Cardiac muscle cell (in vitro differentiated cells and primary cell): Measurements from ENCODE around the gene CYTH1. TPM values are rescaled to one million over a fixed set of nuclear protein-coding genes. Genes with fewer than 3 reads are reported as not detected.

Source experiments
- DNase-seq, 2 donors: peaks; one replicate each; pipeline versions ENCODE4 v3.0.0 to v3.0.0-alpha.2; 2010 to 2017; ENCODE audit warnings: low read depth in 1 of 2, low spot score in 1 of 2
- H3K27ac ChIP-seq: fragments of 200-600 bp; sonication (generic); 2 replicates; pipeline ENCODE4 v1.5.1; 2016
- H3K27me3 ChIP-seq: fragments of 200-600 bp; sonication (generic); 2 replicates; pipeline ENCODE4 v1.6.0; 2016; ENCODE audit warnings: control low read depth
- H3K36me3 ChIP-seq: fragments of 200-600 bp; sonication (generic); 2 replicates; pipeline ENCODE4 v1.5.1; 2016; ENCODE audit warnings: control low read depth
- H3K4me1 ChIP-seq: fragments of 200-600 bp; sonication (generic); 2 replicates; pipeline ENCODE4 v1.8.1; 2017; ENCODE audit warnings: low read depth, mild to moderate bottlenecking, mixed run types
- H3K4me3 ChIP-seq: fragments of 200-600 bp; sonication (generic); 2 replicates; pipeline ENCODE4 v1.5.1; 2016; ENCODE audit warnings: mild to moderate bottlenecking
- H3K9me3 ChIP-seq: fragments of 200-600 bp; sonication (generic); 2 replicates; pipeline ENCODE4 v1.5.1; 2017; ENCODE audit warnings: low read depth, mild to moderate bottlenecking, control low read depth
- CTCF ChIP-seq: IDR thresholded peaks from 2 replicates; pipeline ENCODE4 v1.5.1; 2012; ENCODE audit warnings: low read depth, mild to moderate bottlenecking, low read length
- polyA plus RNA-seq: library from polyadenylated mRNA; unstranded; fragments of >200 nt; fragmentation: Nextera tagmentation; extraction: Ambion mirVana; gene quantifications from 2 replicates; pipeline ENCODE4 v1.2.1, GENCODE V29; 2016
- total RNA-seq: library from RNA; depleted of rRNA; stranded (reverse); fragments of >200 nt; gene quantifications from 2 replicates; pipeline ENCODE4 v1.2.3, GENCODE V29; 2016

CYTH1 gene
- total and polyA plus RNA-seq, 2 experiments from 2014 or later = 21.9 to 39.6 TPM

GRCh38 chr17:78642707-78643106, 139.4 kb downstream of the CYTH1 start:
- Histone ChIP-seq H3K27ac (no peak overlapping the region), H3K4me1 (no peaks in the 10 kb centered on the region), H3K4me3 (no peak overlapping the region), H3K27me3 (no peaks in the 10 kb centered on the region), H3K9me3 (no peaks in the 10 kb centered on the region), H3K36me3 (no peaks in the 10 kb centered on the region)
- DNase-seq = no peak
- no peak for TF ChIP-seq CTCF

- Histone ChIP-seq H3K4me1 (no peaks in the 10 kb centered on the region), H3K27ac (no peak overlapping the region), H3K36me3 (no peaks in the 10 kb centered on the region), H3K4me3 (no peak overlapping the region), H3K9me3 (no peaks in the 10 kb centered on the region), H3K27me3 (no peaks in the 10 kb centered on the region)
- TF ChIP-seq CTCF = no peak
- no peak for DNase-seq
Measured at GRCh38 chr17:78641666-78642065, 140.4 kb downstream of the CYTH1 start.

GRCh38 chr17:78641243-78641642, 140.8 kb downstream of the CYTH1 start:
- H3K4me1 ChIP-seq = no peaks in the 10 kb centered on the region
- TF ChIP-seq CTCF = no peak
- no peak for DNase-seq
- H3K9me3 ChIP-seq = no peaks in the 10 kb centered on the region
- H3K36me3 ChIP-seq = no peaks in the 10 kb centered on the region
- no peak overlapping the region for H3K4me3 ChIP-seq
- H3K27me3 ChIP-seq = no peaks in the 10 kb centered on the region
- H3K27ac ChIP-seq = no peak overlapping the region

GRCh38 chr17:78640700-78641099, 141.4 kb downstream of the CYTH1 start:
- no peak overlapping the region for H3K4me3 ChIP-seq
- H3K36me3 ChIP-seq = no peaks in the 10 kb centered on the region

GRCh38 chr17:78637643-78638420, 144.2 kb downstream of the CYTH1 start:
- Histone ChIP-seq H3K27me3 (no peaks in the 10 kb centered on the region), H3K9me3 (no peaks in the 10 kb centered on the region), H3K4me1 (no peaks in the 10 kb centered on the region), H3K4me3 (no peak overlapping the region), H3K36me3 (no peaks in the 10 kb centered on the region), H3K27ac (no peak overlapping the region)
- DNase-seq = no peak
- no peak for TF ChIP-seq CTCF

More at GRCh38 chr17:78640700-78641099, 141.4 kb downstream of the CYTH1 start:
- no peak for DNase-seq
- Histone ChIP-seq H3K27ac (no peak overlapping the region), H3K9me3 (no peaks in the 10 kb centered on the region), H3K27me3 (no peaks in the 10 kb centered on the region), H3K4me1 (no peaks in the 10 kb centered on the region)
- TF ChIP-seq CTCF = no peak
